DMS114 treated with DMSO at 0.1 percent for 48 hours (cell line): ENCODE data around the gene B3GNT2.
"Not testable (repeated sequence)": the region's sequence is repeated elsewhere in the genome, so short reads cannot be mapped to it uniquely, and the experiment has no call there.

Experiments used
- DNase-seq: peaks from one replicate; lab custom pipeline; 2025; ENCODE audit not compliant: unreplicated experiment; lab: John Stamatoyannopoulos, UW

The B3GNT2 gene

GRCh38 chr2:62234755-62235655, 39.1 kb downstream of the B3GNT2 start:
- no peak for DNase-seq

GRCh38 chr2:62236499-62236898, 40.6 kb downstream of the B3GNT2 start:
- no peak for DNase-seq

GRCh38 chr2:62238236-62238635, 42.3 kb downstream of the B3GNT2 start:
- DNase-seq: no peak

- no peak for DNase-seq
Measured at GRCh38 chr2:62240546-62240945, 44.6 kb downstream of the B3GNT2 start.

GRCh38 chr2:62243983-62244382, 48.1 kb downstream of the B3GNT2 start:
- DNase-seq: no peak

GRCh38 chr2:62248226-62248625, 52.3 kb downstream of the B3GNT2 start:
- DNase-seq: no peak

- no peak for DNase-seq
Measured at GRCh38 chr2:62250239-62250638, 54.3 kb downstream of the B3GNT2 start.

GRCh38 chr2:62254424-62255266, 58.7 kb downstream of the B3GNT2 start:
- DNase-seq: no peak

GRCh38 chr2:62257466-62257865, 61.6 kb downstream of the B3GNT2 start:
- DNase-seq: no peak

- DNase-seq: no peak
Measured at GRCh38 chr2:62263076-62263715, 67.3 kb downstream of the B3GNT2 start.

GRCh38 chr2:62264186-62264585, 68.3 kb downstream of the B3GNT2 start:
- DNase-seq: no peak

- DNase-seq: no peak
Measured at GRCh38 chr2:62265106-62265505, 69.2 kb downstream of the B3GNT2 start.

- DNase-seq: no peak
Measured at GRCh38 chr2:62266433-62267038, 70.6 kb downstream of the B3GNT2 start.

GRCh38 chr2:62267696-62268095, 71.8 kb downstream of the B3GNT2 start:
- DNase-seq: no peak

GRCh38 chr2:62268681-62269188, 72.8 kb downstream of the B3GNT2 start:
- DNase-seq: not testable (repeated sequence)

- DNase-seq: no peak
Measured at GRCh38 chr2:62270728-62271127, 74.8 kb downstream of the B3GNT2 start.
